ENCODE results near the gene OR4M2.
"Not testable (repeated sequence)": the region's sequence is repeated elsewhere in the genome, so short reads cannot be mapped to it uniquely, and the experiment has no call there.

- TF ChIP-seq, protein P1, sequence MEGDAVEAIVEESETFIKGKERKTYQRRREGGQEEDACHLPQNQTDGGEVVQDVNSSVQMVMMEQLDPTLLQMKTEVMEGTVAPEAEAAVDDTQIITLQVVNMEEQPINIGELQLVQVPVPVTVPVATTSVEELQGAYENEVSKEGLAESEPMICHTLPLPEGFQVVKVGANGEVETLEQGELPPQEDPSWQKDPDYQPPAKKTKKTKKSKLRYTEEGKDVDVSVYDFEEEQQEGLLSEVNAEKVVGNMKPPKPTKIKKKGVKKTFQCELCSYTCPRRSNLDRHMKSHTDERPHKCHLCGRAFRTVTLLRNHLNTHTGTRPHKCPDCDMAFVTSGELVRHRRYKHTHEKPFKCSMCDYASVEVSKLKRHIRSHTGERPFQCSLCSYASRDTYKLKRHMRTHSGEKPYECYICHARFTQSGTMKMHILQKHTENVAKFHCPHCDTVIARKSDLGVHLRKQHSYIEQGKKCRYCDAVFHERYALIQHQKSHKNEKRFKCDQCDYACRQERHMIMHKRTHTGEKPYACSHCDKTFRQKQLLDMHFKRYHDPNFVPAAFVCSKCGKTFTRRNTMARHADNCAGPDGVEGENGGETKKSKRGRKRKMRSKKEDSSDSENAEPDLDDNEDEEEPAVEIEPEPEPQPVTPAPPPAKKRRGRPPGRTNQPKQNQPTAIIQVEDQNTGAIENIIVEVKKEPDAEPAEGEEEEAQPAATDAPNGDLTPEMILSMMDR (conservative IDR thresholded peaks at IDR 0.05): not testable (repeated sequence)
- TF ChIP-seq EZH2 (IDR thresholded peaks at IDR 0.05; ENCODE audit: low read depth): not testable (repeated sequence)
These were observed 11.1 kb upstream of the OR4M2 start for GRCh38 chr15:22069267-22069666.

Measured in PC-9 (cell line).